Fibroblast of the aortic adventitia (primary cell): ENCODE data around the gene NANOS2. TPM values are rescaled to one million over a fixed set of nuclear protein-coding genes. Genes with fewer than 3 reads are reported as not detected.

Experiments
- DNase-seq: peaks from one replicate; pipeline ENCODE4 v3.0.0-alpha.2; 2010; ENCODE audit warnings: low read depth
- H3K4me3 ChIP-seq: 2 replicates; pipeline ENCODE4 v1.5.1; 2011; ENCODE audit warnings: low read depth, mild to moderate bottlenecking, control low read depth, low read length, moderate library complexity
- total RNA-seq: library from RNA; depleted of rRNA; stranded (reverse); fragments of >200 nt; gene quantifications from 2 replicates; pipeline ENCODE4 v1.2.3, GENCODE V29; 2012; ENCODE audit warnings: low replicate concordance
- TF ChIP-seq, protein P1 (sequence below): IDR thresholded peaks from 2 replicates; pipeline ENCODE4 v1.5.1; 2011; ENCODE audit warnings: mild to moderate bottlenecking, low read length, control low read depth, inconsistent platforms; ENCODE audit not compliant: insufficient read depth

The NANOS2 gene
- not detected in 2 replicates for total RNA-seq

- TF ChIP-seq, protein P1, sequence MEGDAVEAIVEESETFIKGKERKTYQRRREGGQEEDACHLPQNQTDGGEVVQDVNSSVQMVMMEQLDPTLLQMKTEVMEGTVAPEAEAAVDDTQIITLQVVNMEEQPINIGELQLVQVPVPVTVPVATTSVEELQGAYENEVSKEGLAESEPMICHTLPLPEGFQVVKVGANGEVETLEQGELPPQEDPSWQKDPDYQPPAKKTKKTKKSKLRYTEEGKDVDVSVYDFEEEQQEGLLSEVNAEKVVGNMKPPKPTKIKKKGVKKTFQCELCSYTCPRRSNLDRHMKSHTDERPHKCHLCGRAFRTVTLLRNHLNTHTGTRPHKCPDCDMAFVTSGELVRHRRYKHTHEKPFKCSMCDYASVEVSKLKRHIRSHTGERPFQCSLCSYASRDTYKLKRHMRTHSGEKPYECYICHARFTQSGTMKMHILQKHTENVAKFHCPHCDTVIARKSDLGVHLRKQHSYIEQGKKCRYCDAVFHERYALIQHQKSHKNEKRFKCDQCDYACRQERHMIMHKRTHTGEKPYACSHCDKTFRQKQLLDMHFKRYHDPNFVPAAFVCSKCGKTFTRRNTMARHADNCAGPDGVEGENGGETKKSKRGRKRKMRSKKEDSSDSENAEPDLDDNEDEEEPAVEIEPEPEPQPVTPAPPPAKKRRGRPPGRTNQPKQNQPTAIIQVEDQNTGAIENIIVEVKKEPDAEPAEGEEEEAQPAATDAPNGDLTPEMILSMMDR = peak; percentile 36
- no peak within 1 kb of the TSS for H3K4me3 ChIP-seq
- peak; percentile 37 for DNase-seq
These were observed at the start of gene NANOS2 for GRCh38 chr19:45913874-45914830. Gene NANOS2 (minus strand): TSS chr19:45914778. CDS start chr19:45914693, 85 bp downstream.

GRCh38 chr19:45962021-45962420 is 47.4 kb upstream of the NANOS2 start:
- TF ChIP-seq, protein P1 = no peak
- DNase-seq = no peak
- no peak overlapping the region for H3K4me3 ChIP-seq

DNA sequence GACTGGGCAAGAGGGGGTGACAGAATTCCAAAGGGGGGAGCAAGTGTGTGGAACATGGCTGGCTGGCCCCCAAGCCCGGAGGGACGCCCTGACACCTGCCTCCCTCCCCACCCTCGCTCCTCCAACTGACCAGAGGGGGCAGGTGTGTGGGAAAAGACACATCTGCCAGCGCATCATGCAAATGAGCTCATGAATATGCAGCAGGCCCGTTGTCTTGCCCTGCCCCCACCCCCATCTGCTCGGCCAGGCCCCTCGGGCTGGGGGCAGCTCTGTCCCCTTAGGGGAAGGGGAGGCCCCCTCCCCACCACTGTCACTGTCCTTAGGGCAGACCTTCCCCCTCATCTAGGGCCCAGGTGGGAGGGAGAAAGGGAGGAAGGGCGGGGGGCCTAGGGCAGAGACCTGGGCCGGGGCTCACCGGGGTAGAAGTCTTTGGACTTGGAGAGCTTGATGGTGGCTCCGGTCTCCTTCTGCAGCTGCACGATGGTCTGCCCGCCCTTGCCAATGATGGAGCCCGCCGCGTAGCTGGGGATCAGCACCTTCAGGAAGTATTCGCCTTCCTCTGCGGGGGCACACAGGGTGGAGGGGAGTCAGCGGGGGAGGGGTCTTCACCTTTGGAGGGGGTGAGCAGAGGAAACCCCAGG is 46.1 kb upstream of the NANOS2 start:
- TF ChIP-seq, protein P1 = no peak

GRCh38 chr19:45959517-45960025 is 45.0 kb upstream of the NANOS2 start:
- TF ChIP-seq, protein P1 = no peak
- no peak for DNase-seq
- H3K4me3 ChIP-seq = no peak overlapping the region

More for the DNA sequence above, 46.1 kb upstream of the NANOS2 start:
- no peak for DNase-seq
- H3K4me3 ChIP-seq = no peak overlapping the region

GRCh38 chr19:45958769-45959516 is 44.4 kb upstream of the NANOS2 start:
- DNase-seq = peak; percentile 62
- TF ChIP-seq, protein P1 = no peak
- H3K4me3 ChIP-seq = no peak overlapping the region

GRCh38 chr19:45958320-45958719 is 43.7 kb upstream of the NANOS2 start:
- DNase-seq = no peak
- H3K4me3 ChIP-seq = no peak overlapping the region
- TF ChIP-seq, protein P1 = no peak
